Thymus (tissue), 11 donors: Measurements from ENCODE around the gene ZFAND2B. TPM values are rescaled to one million over a fixed set of nuclear protein-coding genes. Genes with fewer than 3 reads are reported as not detected.

Experiments
- DNase-seq, 9 donors: peaks; one replicate each; pipeline ENCODE4 v3.0.0-alpha.2; 2013; ENCODE audit warnings: low spot score in 9 of 9, low read depth in 6 of 9, missing footprints in 1 of 9
- H3K27ac ChIP-seq, 2 donors: one replicate each; pipeline ENCODE4 v1.5.1; 2013; ENCODE audit warnings: control low read depth in 1 of 2, low read depth in 1 of 2, low read length in 1 of 2, mild to moderate bottlenecking in 1 of 2, moderate library complexity in 1 of 2
- H3K27me3 ChIP-seq, 2 donors: one replicate each; pipeline ENCODE4 v1.5.1; 2013; ENCODE audit warnings: low read length in 1 of 2; ENCODE audit not compliant: control insufficient read depth in 2 of 2, insufficient read depth in 1 of 2
- H3K36me3 ChIP-seq, 2 donors: one replicate each; pipeline ENCODE4 v1.5.1; 2013; ENCODE audit warnings: low read length in 1 of 2, mild to moderate bottlenecking in 1 of 2, moderate library complexity in 1 of 2; ENCODE audit not compliant: control insufficient read depth in 2 of 2, insufficient read depth in 2 of 2
- H3K4me1 ChIP-seq, 2 donors: one replicate each; pipeline ENCODE4 v1.5.1; 2013; ENCODE audit warnings: low read length in 2 of 2; ENCODE audit not compliant: control insufficient read depth in 2 of 2, insufficient read depth in 2 of 2
- H3K4me3 ChIP-seq, 2 donors: one replicate each; pipeline ENCODE4 v1.5.1; 2013; ENCODE audit warnings: low read length in 2 of 2, control low read depth in 1 of 2, mild to moderate bottlenecking in 1 of 2
- H3K9me3 ChIP-seq, 2 donors: one replicate each; pipeline ENCODE4 v1.5.1; 2013; ENCODE audit warnings: low read length in 1 of 2, mild to moderate bottlenecking in 1 of 2; ENCODE audit not compliant: control insufficient read depth in 2 of 2, insufficient read depth in 1 of 2
- WGBS: extraction: QIAGEN DNeasy Blood & Tissue Kit; methylation state at CpG from one replicate; pipeline ENCODE4 v1.1.7; 2013; 5-methylcytosine and 5-hydroxymethylcytosine counted together
- polyA plus RNA-seq: library from polyadenylated mRNA; stranded (reverse); fragments of 200-250 nt; gene quantifications from one replicate; pipeline ENCODE4 v1.2.3, GENCODE V29; 2013
- total RNA-seq: library from RNA; stranded (reverse); fragments of 120-200 nt; gene quantifications from one replicate; pipeline ENCODE4 v1.2.4, GENCODE V29; 2013
- donor health status: healthy.

Gene ZFAND2B
- total and polyA plus RNA-seq, 2 donors, result 57.8 to 59.0 TPM

- Histone ChIP-seq H3K4me1 (peaks cover 16 to 24% of the 10 kb centered on the region in 2 donors), H3K27ac (no peak overlapping the region), H3K36me3 (peaks cover 50 to 52% of the 10 kb centered on the region in 2 donors), H3K27me3 (no peaks in the 10 kb centered on the region), H3K4me3 (no peak overlapping the region), H3K9me3 (no peaks in the 10 kb centered on the region)
- 99% methylated on average over 9 of the region's 9 CpGs for WGBS
- no peak for DNase-seq
Observed at GRCh38 chr2:219179601-219180465, 26.7 kb upstream of the ZFAND2B start.

DNA sequence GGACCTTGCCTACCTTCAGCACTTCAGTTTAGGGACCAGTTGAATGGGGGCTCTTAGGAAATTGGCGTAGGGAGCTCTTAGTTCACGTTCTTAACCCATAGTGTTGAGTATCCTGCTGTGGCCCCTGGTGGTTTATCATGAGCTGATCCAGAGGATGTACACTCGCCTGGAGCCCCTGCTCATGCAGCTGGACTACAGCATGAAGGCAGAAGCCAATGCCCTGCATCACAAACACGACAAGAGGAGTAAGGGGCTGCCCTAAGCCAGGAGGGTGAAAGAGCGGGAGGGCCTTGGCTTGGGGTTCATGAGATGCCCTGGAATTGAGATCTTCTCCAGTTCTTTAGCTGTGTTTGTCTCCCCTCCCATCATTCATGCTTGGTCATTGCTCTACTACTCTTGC is 25.6 kb upstream of the ZFAND2B start:
- Histone ChIP-seq H3K9me3 (no peaks in the 10 kb centered on the region), H3K36me3 (peaks cover 51 to 55% of the 10 kb centered on the region in 2 donors), H3K27me3 (no peaks in the 10 kb centered on the region), H3K4me1 (peaks cover 9 to 15% of the 10 kb centered on the region in 2 donors), H3K27ac (no peak overlapping the region), H3K4me3 (no peak overlapping the region)
- WGBS, result 96% methylated on average over 5 of the region's 5 CpGs
- no peak for DNase-seq

GRCh38 chr2:219181531-219181930 is 25.1 kb upstream of the ZFAND2B start:
- Histone ChIP-seq H3K9me3 (no peaks in the 10 kb centered on the region), H3K4me3 (no peak overlapping the region), H3K36me3 (peaks cover 51 to 57% of the 10 kb centered on the region in 2 donors), H3K4me1 (peaks cover 9 to 11% of the 10 kb centered on the region in 2 donors), H3K27ac (no peak overlapping the region), H3K27me3 (no peaks in the 10 kb centered on the region)
- 97% methylated on average over 6 of the region's 6 CpGs for WGBS
- DNase-seq, result no peak

GRCh38 chr2:219182331-219183150 is 24.0 kb upstream of the ZFAND2B start:
- DNase-seq, result no peak
- H3K27ac ChIP-seq, result no peak overlapping the region
- no peak overlapping the region for H3K4me3 ChIP-seq
- H3K27me3 ChIP-seq, result no peaks in the 10 kb centered on the region
- no peaks in the 10 kb centered on the region for H3K9me3 ChIP-seq
- H3K4me1 ChIP-seq, result peaks cover 9% of the 10 kb centered on the region in 2 donors
- H3K36me3 ChIP-seq, result peaks cover 51 to 57% of the 10 kb centered on the region in 2 donors
- 92% methylated on average over 8 of the region's 8 CpGs for WGBS

GRCh38 chr2:219183151-219183772 is 23.3 kb upstream of the ZFAND2B start:
- H3K4me1 ChIP-seq, result peaks cover 8 to 9% of the 10 kb centered on the region in 2 donors
- peaks cover 51 to 57% of the 10 kb centered on the region in 2 donors for H3K36me3 ChIP-seq
- H3K4me3 ChIP-seq, result no peak overlapping the region
- no peak for DNase-seq
- H3K9me3 ChIP-seq, result no peaks in the 10 kb centered on the region
- no peaks in the 10 kb centered on the region for H3K27me3 ChIP-seq
- H3K27ac ChIP-seq, result no peak overlapping the region
- 99% methylated on average over 6 of the region's 6 CpGs for WGBS

- no peak for DNase-seq
- Histone ChIP-seq H3K4me3 (no peak overlapping the region), H3K36me3 (peaks cover 51 to 57% of the 10 kb centered on the region in 2 donors), H3K4me1 (peaks cover 2 to 4% of the 10 kb centered on the region in 2 donors), H3K27ac (no peak overlapping the region), H3K27me3 (no peaks in the 10 kb centered on the region), H3K9me3 (no peaks in the 10 kb centered on the region)
- WGBS, result 100% methylated on average over 2 of the region's 2 CpGs
Observed at GRCh38 chr2:219184121-219184520, 22.5 kb upstream of the ZFAND2B start.

DNA sequence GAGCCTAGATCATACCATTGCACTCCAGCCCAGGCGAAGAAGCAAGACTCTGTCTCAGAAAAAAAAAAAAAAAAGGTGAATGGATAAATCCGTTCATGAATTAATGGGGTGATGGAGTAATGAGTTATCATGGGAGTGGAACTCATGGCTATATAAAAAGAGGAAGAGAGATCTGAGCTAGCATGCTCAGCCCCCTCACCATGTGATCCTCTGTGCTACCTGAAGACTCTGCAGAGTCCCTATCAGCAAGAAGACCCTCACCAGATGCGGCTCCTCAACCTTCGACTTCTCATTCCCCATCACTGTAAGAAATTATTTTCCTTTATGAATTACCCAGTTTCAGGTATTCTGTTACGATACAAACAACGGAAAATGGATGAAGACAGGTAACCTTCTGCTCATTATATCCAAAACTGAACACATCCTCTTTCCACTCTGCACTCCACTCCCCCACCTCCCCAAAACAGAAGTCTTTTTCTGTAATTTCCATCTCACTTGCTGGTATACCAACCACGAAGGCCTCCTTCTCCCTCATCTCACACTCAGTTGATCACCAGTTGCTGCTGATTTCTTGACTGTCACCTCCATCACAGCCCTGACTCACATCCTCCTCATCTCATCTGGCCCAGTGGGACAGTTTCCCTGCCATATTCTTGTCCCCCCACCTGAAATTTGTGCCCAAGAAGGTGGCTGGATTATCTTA is 19.7 kb upstream of the ZFAND2B start:
- Histone ChIP-seq H3K9me3 (no peaks in the 10 kb centered on the region), H3K27ac (no peak overlapping the region), H3K36me3 (peaks cover 26 to 32% of the 10 kb centered on the region in 2 donors), H3K4me1 (no peaks in the 10 kb centered on the region), H3K4me3 (no peak overlapping the region), H3K27me3 (no peaks in the 10 kb centered on the region)
- WGBS, result 97% methylated on average over 7 of the region's 7 CpGs
- no peak for DNase-seq

- Histone ChIP-seq H3K36me3 (no peaks in the 10 kb centered on the region), H3K27me3 (no peaks in the 10 kb centered on the region), H3K9me3 (no peaks in the 10 kb centered on the region), H3K4me1 (no peaks in the 10 kb centered on the region), H3K27ac (no peak overlapping the region), H3K4me3 (no peak overlapping the region)
- WGBS, result 97% methylated on average over 1 of the region's 1 CpG
- no peak for DNase-seq
Observed at GRCh38 chr2:219197388-219197787, 9.2 kb upstream of the ZFAND2B start.
